Ovary (tissue), 9 donors: ENCODE measurements around the gene EEFSEC. TPM values are rescaled to one million over a fixed set of nuclear protein-coding genes. Genes with fewer than 3 reads are reported as not detected.

ENCODE experiments used
- DNase-seq, 5 donors: peaks; one replicate each; pipeline ENCODE4 v3.0.0-alpha.2; 2019 to 2020
- H3K27ac ChIP-seq, 2 donors: fragments of 200-600 bp; one replicate each; pipeline versions ENCODE4 v1.5.1 to v1.8.0; 2019 to 2022
- H3K27me3 ChIP-seq: fragments of 200-600 bp; one replicate; pipeline ENCODE4 v1.8.0; 2022
- H3K36me3 ChIP-seq: fragments of 200-600 bp; sonication (generic); one replicate; pipeline ENCODE4 v1.5.1; 2019
- H3K4me1 ChIP-seq: one replicate; pipeline ENCODE4 v1.8.1; 2013; ENCODE audit warnings: mild to moderate bottlenecking, moderate library complexity; ENCODE audit not compliant: insufficient read depth
- H3K4me3 ChIP-seq: fragments of 200-600 bp; sonication (generic); one replicate; pipeline ENCODE4 v1.5.1; 2017
- H3K9me3 ChIP-seq, 2 donors: fragments of 200-600 bp in 1 of 2; sonication (generic) in 1 of 2; one replicate each; pipeline versions ENCODE4 v1.5.1 to v1.8.1; 2013 to 2019; ENCODE audit warnings: mild to moderate bottlenecking in 1 of 2, moderate library complexity in 1 of 2
- CTCF ChIP-seq, 3 donors: fragments of 450-650 bp in 2 of 3; fragments of 200-600 bp in 1 of 3; IDR thresholded peaks; one replicate each; pipeline versions ENCODE4 v1.5.1 to v1.8.0; 2016 to 2022; ENCODE audit warnings: antibody characterized with exemption in 3 of 3, mild to moderate bottlenecking in 1 of 3
- EP300 ChIP-seq: sonication (generic); formaldehyde crosslinking; IDR thresholded peaks from one replicate; pipeline ENCODE4 v1.6.1; 2017; ENCODE audit warnings: antibody characterized with exemption
- POLR2A ChIP-seq: fragments of 450-650 bp; IDR thresholded peaks from one replicate; pipeline ENCODE4 v1.6.1; 2017; ENCODE audit warnings: antibody characterized with exemption, mild to moderate bottlenecking, moderate library complexity
- WGBS, 3 donors: extraction: QIAGEN DNeasy Blood & Tissue Kit in 1 of 3; methylation state at CpG; one replicate each; pipeline versions ENCODE4 v1.1.5 to v1.1.7; 2013 to 2017; 5-methylcytosine and 5-hydroxymethylcytosine counted together
- intact Hi-C, 4 donors: fragments of 100-400 bp; cut with DNase I; formaldehyde crosslinking; loops; one replicate each; pipeline versions ENCODE4 v1.11.0 to v1.15.1; 2022 to 2023
- polyA plus RNA-seq, 2 donors: library from polyadenylated mRNA; stranded (reverse); fragments of 200-250 nt in 1 of 2; fragments of 350-450 nt in 1 of 2; fragmentation: Illumina TruSeq in 1 of 2; extraction: RNeasy Lipid Tissue Mini Kit (QIAGEN cat#74804) in 1 of 2; gene quantifications; one replicate each; pipeline ENCODE4 v1.2.3, GENCODE V29; 2013 to 2014
- total RNA-seq, 7 donors: library from RNA; depleted of rRNA in 2 of 7; stranded (reverse); fragments of >200 nt in 2 of 7; fragmentation: NEBNext Ultra II Directional in 3 of 7; extraction: Animal tissue kit (Norgen Biotek cat#: 25700) in 3 of 7; gene quantifications; one replicate each; pipeline versions ENCODE4 v1.1.0 to v1.2.4, GENCODE V29; 2016 to 2023
- donor health status: DM: no; HTN: no; CAD: no; lungs with moderate emphysema.
- donor health status: DM: no; HTN: no; CAD: no.
- donor health status: Bipolar disorder and iron deficiency.
- donor health status: DM: yes; HTN: yes; CAD: no.
- donor health status: DM: no; HTN: no; CAD: no.
- donor health status: DM: yes; HTN: yes; CAD: no.

EEFSEC gene
- total and polyA plus RNA-seq, 9 donors: 6.8 to 21.0 (median 15.4) TPM

GRCh38 chr3:128217702-128218547 lies 64.6 kb downstream of the EEFSEC start:
- Histone ChIP-seq H3K27me3 (no peaks in the 10 kb centered on the region), H3K9me3 (no peaks in the 10 kb centered on the region), H3K36me3 (no peaks in the 10 kb centered on the region), H3K27ac (no peak overlapping the region), H3K4me1 (no peaks in the 10 kb centered on the region), H3K4me3 (no peak overlapping the region)
- TF ChIP-seq POLR2A: no peak
- TF ChIP-seq EP300: no peak
- no peak for TF ChIP-seq CTCF (IDR thresholded peaks at IDR 0.05)
- intact Hi-C loops: no loop called here
- DNase-seq: no peak
- whole genome bisulfite sequencing, 3 donors: 40 to 54% (median 44%) methylated on average over 6 of the region's 6 CpGs

GRCh38 chr3:128218548-128219257 lies 65.4 kb downstream of the EEFSEC start:
- Histone ChIP-seq H3K27ac (no peak overlapping the region), H3K9me3 (no peaks in the 10 kb centered on the region), H3K36me3 (no peaks in the 10 kb centered on the region), H3K27me3 (no peaks in the 10 kb centered on the region), H3K4me3 (no peak overlapping the region), H3K4me1 (no peaks in the 10 kb centered on the region)
- intact Hi-C loops: no loop called here
- no peak for TF ChIP-seq CTCF (IDR thresholded peaks at IDR 0.05)
- TF ChIP-seq EP300: no peak
- no peak for TF ChIP-seq POLR2A
- 64 to 79% (median 66%) methylated on average over 13 of the region's 13 CpGs for WGBS, 3 donors
- no peak for DNase-seq

- Histone ChIP-seq H3K27ac (no peak overlapping the region), H3K9me3 (no peaks in the 10 kb centered on the region), H3K27me3 (no peaks in the 10 kb centered on the region), H3K4me3 (no peak overlapping the region), H3K4me1 (no peaks in the 10 kb centered on the region), H3K36me3 (no peaks in the 10 kb centered on the region)
- intact Hi-C loops: no loop called here
- 79 to 82% (median 80%) methylated on average over 3 of the region's 3 CpGs for WGBS, 3 donors
- TF ChIP-seq POLR2A (no peak), CTCF (IDR thresholded peaks at IDR 0.05) (no peak), EP300 (no peak)
- DNase-seq: no peak
Observed at GRCh38 chr3:128221328-128221727, 68.0 kb downstream of the EEFSEC start.

GRCh38 chr3:128222796-128223385 lies 69.6 kb downstream of the EEFSEC start:
- no peak overlapping the region for H3K4me3 ChIP-seq
- H3K27ac ChIP-seq: no peak overlapping the region
- no peaks in the 10 kb centered on the region for H3K9me3 ChIP-seq
- H3K4me1 ChIP-seq: no peaks in the 10 kb centered on the region
- DNase-seq: no peak
- no peaks in the 10 kb centered on the region for H3K27me3 ChIP-seq
- no peaks in the 10 kb centered on the region for H3K36me3 ChIP-seq
- TF ChIP-seq POLR2A (no peak), EP300 (no peak), CTCF (IDR thresholded peaks at IDR 0.05) (no peak)
- intact Hi-C loops: no loop called here
